Neural progenitor cell (in vitro differentiated cells): ENCODE data around the gene EN2. TPM values are rescaled to one million over a fixed set of nuclear protein-coding genes. Genes with fewer than 3 reads are reported as not detected.

Experiments
- DNase-seq: peaks from one replicate; pipeline ENCODE4 v3.0.0-alpha.2; 2016; ENCODE audit warnings: low spot score
- H2AFZ ChIP-seq: fragments of 200-600 bp; sonication (generic); replicated peaks from 2 replicates; pipeline ENCODE4 v1.6.1; 2016; ENCODE audit warnings: antibody characterized with exemption
- H3F3A ChIP-seq: fragments of 200-600 bp; sonication (generic); 2 replicates; pipeline ENCODE4 v1.6.1; 2016; ENCODE audit warnings: antibody characterized with exemption, low read depth
- H3K27ac ChIP-seq: fragments of 200-600 bp; sonication (generic); 2 replicates; pipeline ENCODE4 v1.5.1; 2016; ENCODE audit warnings: mild to moderate bottlenecking
- H3K27me3 ChIP-seq: fragments of 200-600 bp; sonication (generic); 2 replicates; pipeline ENCODE4 v1.6.1; 2016; ENCODE audit warnings: mild to moderate bottlenecking, moderate library complexity
- H3K36me3 ChIP-seq: fragments of 200-600 bp; sonication (generic); 2 replicates; pipeline ENCODE4 v1.5.1; 2016
- H3K4me1 ChIP-seq: fragments of 200-600 bp; sonication (generic); 2 replicates; pipeline ENCODE4 v1.6.1; 2016; ENCODE audit warnings: mixed run types
- H3K4me2 ChIP-seq: fragments of 200-600 bp; sonication (generic); 2 replicates; pipeline ENCODE4 v1.6.1; 2016
- H3K4me3 ChIP-seq: fragments of 200-600 bp; sonication (generic); 2 replicates; pipeline ENCODE4 v1.5.1; 2016
- H3K79me2 ChIP-seq: fragments of 200-600 bp; sonication (generic); 2 replicates; pipeline ENCODE4 v1.6.1; 2016; ENCODE audit warnings: low read depth
- H3K9ac ChIP-seq: fragments of 200-600 bp; sonication (generic); 2 replicates; pipeline ENCODE4 v1.6.1; 2016
- H3K9me3 ChIP-seq: fragments of 200-600 bp; sonication (generic); 2 replicates; pipeline ENCODE4 v1.5.1; 2016; ENCODE audit warnings: low read depth
- H4K20me1 ChIP-seq: fragments of 200-600 bp; sonication (generic); 2 replicates; pipeline ENCODE4 v1.6.1; 2016; ENCODE audit warnings: low read depth
- H3K27ac Mint-ChIP-seq: 3 replicates; pipeline ENCODE4 v1.8.0; 2021; ENCODE audit warnings: mixed read lengths
- H3K27me3 Mint-ChIP-seq: 2 replicates; pipeline ENCODE4 v1.8.0; 2022; ENCODE audit warnings: low read depth, mild to moderate bottlenecking, inconsistent platforms, moderate library complexity, mixed read lengths; ENCODE audit not compliant: insufficient read depth
- H3K36me3 Mint-ChIP-seq: 3 replicates; pipeline ENCODE4 v1.8.0; 2021; ENCODE audit warnings: mixed read lengths
- H3K4me1 Mint-ChIP-seq: 3 replicates; pipeline ENCODE4 v1.8.0; 2021; ENCODE audit warnings: mixed read lengths
- H3K4me3 Mint-ChIP-seq: 3 replicates; pipeline ENCODE4 v1.8.0; 2021; ENCODE audit warnings: mild to moderate bottlenecking, moderate library complexity, mixed read lengths
- H3K9me3 Mint-ChIP-seq: 3 replicates; pipeline ENCODE4 v1.8.0; 2020; ENCODE audit warnings: mixed read lengths
- CTCF ChIP-seq: fragments of 200-600 bp; sonication (generic); IDR thresholded peaks from 2 replicates; pipeline ENCODE4 v1.5.1; 2017; ENCODE audit warnings: antibody characterized with exemption, mild to moderate bottlenecking
- EZH2 ChIP-seq: fragments of 200-600 bp; sonication (generic); IDR thresholded peaks from 2 replicates; pipeline ENCODE4 v1.6.1; 2017; ENCODE audit warnings: antibody characterized with exemption, mild to moderate bottlenecking, moderate library complexity
- EZH2phosphoT487 ChIP-seq: fragments of 200-600 bp; sonication (generic); IDR thresholded peaks from 2 replicates; pipeline ENCODE4 v1.6.1; 2017; ENCODE audit warnings: antibody characterized with exemption
- total RNA-seq: library from RNA; depleted of rRNA; stranded (reverse); fragments of >200 nt; gene quantifications from 2 replicates; pipeline ENCODE4 v1.2.3, GENCODE V29; 2015; ENCODE audit warnings: low replicate concordance

The EN2 gene
- total RNA-seq, 1 donor from 2014 or later: not detected

- Histone ChIP-seq H3K4me1 (peaks cover 11% of the 10 kb centered on the region), H3K4me3 (no peak overlapping the region), H3K27me3 (peaks cover 100% of the 10 kb centered on the region), H3K27ac (no peak overlapping the region), H3K36me3 (no peaks in the 10 kb centered on the region), H3K9me3 (no peaks in the 10 kb centered on the region), H2AFZ (no peak overlapping the region), H3K9ac (no peak overlapping the region), H3K4me2 (peak overlapping the region; percentile 28), H3F3A (peaks cover 23% of the 10 kb centered on the region), H3K79me2 (no peaks in the 10 kb centered on the region), H4K20me1 (peaks cover 4% of the 10 kb centered on the region)
- Mint-ChIP-seq H3K4me3 (peak overlapping the region; percentile 75), H3K27me3 (peaks cover 19% of the 10 kb centered on the region), H3K27ac (peak overlapping the region; percentile 90), H3K9me3 (peaks cover 2% of the 10 kb centered on the region), H3K36me3 (peaks cover 30% of the 10 kb centered on the region), H3K4me1 (peaks cover 61% of the 10 kb centered on the region)
- no peak for DNase-seq
- TF ChIP-seq EZH2phosphoT487 (no peak), CTCF (no peak), EZH2 (no peak)
These were observed 24.7 kb downstream of the EN2 start for GRCh38 chr7:155482511-155483183.

- Histone ChIP-seq H3K36me3 (no peaks in the 10 kb centered on the region), H3F3A (peaks cover 23% of the 10 kb centered on the region), H3K79me2 (no peaks in the 10 kb centered on the region), H3K9me3 (no peaks in the 10 kb centered on the region), H2AFZ (no peak overlapping the region), H3K9ac (no peak overlapping the region), H3K4me2 (peak overlapping the region; percentile 28), H4K20me1 (peaks cover 4% of the 10 kb centered on the region), H3K27me3 (peaks cover 100% of the 10 kb centered on the region), H3K4me1 (peaks cover 11% of the 10 kb centered on the region), H3K4me3 (no peak overlapping the region), H3K27ac (no peak overlapping the region)
- Mint-ChIP-seq H3K36me3 (peaks cover 25% of the 10 kb centered on the region), H3K4me1 (peaks cover 67% of the 10 kb centered on the region), H3K27ac (peak overlapping the region; percentile 90), H3K27me3 (peaks cover 20% of the 10 kb centered on the region), H3K9me3 (peaks cover 2% of the 10 kb centered on the region), H3K4me3 (peak overlapping the region; percentile 53)
- peak; percentile 61 for TF ChIP-seq EZH2
- TF ChIP-seq EZH2phosphoT487: peak; percentile 33
- TF ChIP-seq CTCF: no peak
- peak; percentile 61 for DNase-seq
These were observed 25.3 kb downstream of the EN2 start for GRCh38 chr7:155483245-155483644.

- peaks cover 22% of the 10 kb centered on the region for H3K27me3 Mint-ChIP-seq
- peak overlapping the region; percentile 28 for H3K4me2 ChIP-seq
- peaks cover 70% of the 10 kb centered on the region for H3K4me1 Mint-ChIP-seq
These were observed 26.0 kb downstream of the EN2 start for GRCh38 chr7:155483868-155484325.

More at GRCh38 chr7:155483868-155484325, 26.0 kb downstream of the EN2 start:
- Histone ChIP-seq H3K9ac (no peak overlapping the region), H3K27ac (no peak overlapping the region), H2AFZ (no peak overlapping the region), H3K27me3 (peaks cover 100% of the 10 kb centered on the region), H3K4me1 (peaks cover 11% of the 10 kb centered on the region), H4K20me1 (peaks cover 4% of the 10 kb centered on the region), H3K4me3 (no peak overlapping the region), H3K36me3 (no peaks in the 10 kb centered on the region), H3K79me2 (no peaks in the 10 kb centered on the region), H3F3A (peaks cover 23% of the 10 kb centered on the region), H3K9me3 (no peaks in the 10 kb centered on the region)
- Mint-ChIP-seq H3K4me3 (peak overlapping the region; percentile 52), H3K36me3 (peaks cover 23% of the 10 kb centered on the region), H3K27ac (peak overlapping the region; percentile 93), H3K9me3 (peaks cover 2% of the 10 kb centered on the region)
- no peak for DNase-seq
- TF ChIP-seq CTCF (no peak), EZH2phosphoT487 (no peak), EZH2 (no peak)
